Measurements from ENCODE around the gene NEDD4L.
A peak's percentile ranks its signal among the peaks of the same experiment; 100 is the strongest.

The NEDD4L gene

DNA sequence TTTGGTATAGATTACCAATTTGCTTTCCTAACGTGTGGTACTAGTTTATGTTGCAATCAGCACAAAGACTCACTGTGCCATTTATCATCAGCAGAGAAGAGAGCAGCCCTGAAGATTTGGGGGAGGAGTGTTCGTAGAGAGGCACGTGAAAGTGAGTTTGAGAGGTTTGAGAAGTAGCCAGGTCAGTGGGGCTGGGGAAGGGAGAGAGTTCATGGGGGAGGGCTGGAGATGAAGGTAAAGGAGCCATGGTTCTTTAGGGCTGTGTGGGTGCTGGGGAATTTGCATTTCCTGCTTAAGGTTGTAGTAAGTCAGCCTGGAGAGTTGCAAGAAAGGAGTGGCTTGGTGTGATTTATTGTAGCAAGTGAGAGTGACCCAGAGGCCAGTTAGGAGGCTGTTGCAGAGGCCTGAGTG, 172.1 kb downstream of the NEDD4L start:
- no peak for DNase-seq

DNA sequence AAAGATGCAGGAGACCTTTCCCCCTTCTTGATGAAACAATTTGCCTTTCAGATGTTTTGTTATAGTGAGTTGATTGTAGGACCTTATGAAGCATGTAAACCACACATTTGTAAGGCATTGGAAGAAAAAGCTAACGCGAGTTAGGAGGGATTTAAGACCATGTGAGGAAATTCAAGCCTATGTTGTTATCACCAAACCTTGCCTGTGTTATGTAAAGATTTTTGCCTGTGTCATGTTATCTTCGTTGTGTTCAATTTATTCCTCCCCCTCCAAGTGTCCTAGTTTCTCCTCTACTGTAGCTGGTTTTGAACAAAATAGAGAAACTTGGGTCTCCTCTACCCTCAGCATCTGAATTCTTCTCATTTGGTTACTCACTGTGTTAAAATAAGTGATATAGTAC, 173.0 kb downstream of the NEDD4L start:
- no peak for DNase-seq

DNA sequence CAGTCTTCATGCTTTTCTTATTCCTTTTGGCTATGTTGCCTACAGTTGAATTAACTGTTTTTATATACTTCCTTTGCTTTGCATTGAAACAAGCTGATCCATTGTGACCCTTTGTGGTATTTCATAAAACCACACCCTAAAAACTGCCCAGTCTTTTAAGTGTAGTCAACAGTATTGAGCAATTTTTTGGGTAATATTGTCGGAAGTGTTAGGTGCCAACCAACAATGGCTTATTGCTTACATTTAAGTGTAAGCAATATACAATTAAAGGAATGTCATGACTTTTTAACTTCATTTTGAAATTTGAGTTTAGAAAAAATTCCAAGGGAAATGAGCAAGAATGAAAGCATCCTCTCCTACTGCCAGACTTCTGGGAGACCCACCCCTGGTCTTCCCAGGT, 174.1 kb downstream of the NEDD4L start:
- DNase-seq = no peak

DNA sequence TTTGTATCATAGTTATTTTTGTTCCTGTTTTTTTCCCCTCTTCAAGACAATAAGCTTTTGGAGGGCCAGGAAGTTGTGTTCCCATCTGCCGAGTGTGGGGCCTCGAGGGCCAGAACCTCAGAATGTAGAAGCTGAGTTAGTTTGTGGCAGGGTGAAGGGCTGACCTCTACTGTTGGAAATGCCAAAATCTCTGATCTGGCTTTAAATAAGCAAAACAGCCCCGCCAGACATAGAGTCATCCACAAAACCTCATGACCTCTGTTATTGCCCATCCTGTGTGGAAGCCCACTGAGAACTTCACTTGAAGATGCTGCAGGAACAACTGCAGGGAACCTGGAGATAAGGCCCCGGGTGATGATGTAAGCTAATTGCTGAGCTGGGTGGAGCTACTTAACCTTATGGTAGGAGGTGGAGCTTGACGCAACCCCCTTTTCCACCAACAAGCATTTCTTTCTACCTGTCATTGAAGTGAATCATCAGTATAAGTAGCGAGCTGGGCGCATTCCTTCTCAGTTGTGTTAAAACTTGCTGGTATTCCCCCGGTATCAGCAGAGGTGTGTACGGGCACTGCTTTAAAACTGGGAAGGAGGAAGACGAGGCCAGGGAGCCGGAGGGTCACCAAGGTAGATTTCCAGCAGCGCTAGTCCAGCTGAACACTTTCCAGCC, 177.2 kb downstream of the NEDD4L start:
- peak; percentile 38 for DNase-seq

DNA sequence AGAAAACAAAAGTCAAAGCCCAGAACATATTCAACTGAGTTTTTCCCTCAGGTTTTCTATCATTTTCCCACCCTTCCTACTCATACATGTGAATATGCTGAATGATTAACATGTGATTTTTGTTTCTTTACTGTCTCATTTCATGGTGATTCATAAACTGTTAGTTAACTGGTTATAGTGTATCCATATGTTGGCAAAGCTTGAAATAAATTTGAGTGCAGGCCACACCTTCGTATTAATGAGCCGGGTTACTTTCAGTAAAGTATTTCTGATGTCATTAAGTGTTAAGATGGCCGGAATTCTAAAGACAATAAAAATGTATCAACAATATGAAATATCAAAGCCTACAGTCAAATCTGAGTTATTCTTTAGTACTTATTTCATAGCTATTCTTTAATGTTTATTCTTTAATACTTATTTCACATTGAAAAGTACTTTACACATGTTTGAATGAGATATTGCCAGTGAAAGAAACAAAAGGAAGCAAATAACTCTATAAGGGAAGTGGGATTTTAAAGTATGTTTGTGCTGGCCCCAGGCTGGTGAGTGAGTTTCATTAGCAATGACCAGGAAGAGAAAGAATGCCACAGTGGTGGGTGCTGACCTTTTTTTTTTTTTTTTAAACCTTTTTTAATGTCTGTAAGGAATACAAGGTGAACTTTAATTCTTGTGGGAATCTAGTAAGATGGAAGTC, 178.6 kb downstream of the NEDD4L start:
- peak; percentile 12 for DNase-seq

DNA sequence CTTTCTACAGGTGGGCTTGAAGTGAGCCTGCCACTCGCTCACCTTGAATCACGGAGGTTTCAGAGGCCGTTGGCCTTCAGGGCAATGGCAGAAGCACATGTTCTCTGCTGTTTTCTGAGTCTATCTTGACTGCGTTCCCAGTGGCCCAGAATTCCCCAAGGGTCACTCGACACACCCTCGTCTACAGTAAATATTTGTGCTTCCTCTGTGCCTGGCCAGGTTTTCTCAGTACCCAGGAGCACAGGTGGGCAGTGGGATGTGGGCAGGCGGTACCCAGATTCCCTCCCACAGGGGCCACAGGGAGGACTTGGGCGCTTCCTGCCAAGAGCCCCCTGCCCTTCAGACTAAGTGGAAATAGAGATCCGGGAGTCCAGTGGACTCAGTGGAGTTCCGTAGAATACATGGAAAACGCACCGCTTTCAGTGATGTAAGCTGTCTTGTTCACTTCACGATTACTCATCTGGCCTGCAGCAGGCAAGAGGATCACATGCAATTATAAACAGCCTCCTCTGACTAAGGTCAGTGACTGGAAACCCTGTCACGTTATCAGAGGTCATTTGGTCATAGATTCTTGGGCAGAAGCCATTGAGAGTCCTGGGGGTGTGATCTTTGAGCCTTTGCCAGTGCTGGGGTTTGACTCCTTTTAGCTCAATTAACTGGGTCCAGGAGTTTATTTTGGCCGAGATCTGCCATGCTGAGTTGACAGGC, 179.8 kb downstream of the NEDD4L start:
- DNase-seq = peak; percentile 38

DNA sequence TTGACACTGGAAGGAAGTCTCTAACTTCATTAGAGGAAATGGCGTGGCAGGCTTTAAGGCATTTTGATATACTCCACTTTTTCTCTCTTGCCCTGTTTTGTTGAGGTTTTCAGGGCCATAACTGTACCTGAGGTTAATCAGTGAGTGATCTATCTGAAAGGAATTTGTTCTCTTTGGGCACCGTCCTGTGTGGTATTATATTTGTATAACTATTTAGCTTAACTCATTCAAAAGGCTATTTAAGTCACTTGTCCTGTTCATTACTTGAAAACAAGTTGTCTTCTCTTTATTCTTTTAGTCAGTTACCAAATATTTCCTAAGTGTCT, 180.4 kb downstream of the NEDD4L start:
- no peak for DNase-seq

DNA sequence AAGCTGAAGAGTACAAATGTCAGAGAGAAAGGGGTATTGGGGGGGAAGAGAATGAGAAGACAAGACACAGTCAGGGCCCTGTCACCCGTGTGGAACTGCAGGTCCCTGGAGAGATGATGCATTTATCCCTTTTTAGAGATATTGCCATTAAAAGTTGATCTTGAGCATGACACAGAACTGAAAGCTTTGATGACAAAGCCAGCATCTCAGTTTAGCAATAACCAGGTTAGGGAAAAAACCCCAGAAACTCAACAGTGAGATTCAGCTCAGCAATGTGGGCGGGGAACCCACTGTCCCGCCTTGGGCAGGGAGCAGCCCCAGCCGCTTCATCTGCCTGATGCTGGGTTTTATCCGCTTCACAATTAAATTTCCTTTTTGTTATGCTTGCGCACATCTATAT, 181.1 kb downstream of the NEDD4L start:
- no peak for DNase-seq

DNA sequence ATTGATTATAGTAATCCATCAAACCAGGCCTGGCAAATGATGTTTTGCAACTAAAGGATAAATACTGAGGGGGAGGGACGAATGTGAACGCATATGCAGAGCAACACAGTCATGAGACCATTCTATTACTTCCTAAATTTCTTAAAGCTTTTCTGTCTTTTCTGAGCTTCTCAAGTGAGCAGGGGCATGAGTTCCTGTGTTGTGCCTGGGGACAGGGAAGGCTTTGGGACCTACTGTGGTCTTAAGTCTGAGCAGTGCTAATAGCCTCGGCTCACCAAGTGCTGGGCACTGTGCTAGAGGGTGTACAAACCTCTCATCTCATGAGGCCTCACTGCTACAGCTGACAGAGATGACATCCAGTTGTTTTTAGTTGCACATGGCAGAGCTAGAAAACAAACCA, 182.4 kb downstream of the NEDD4L start:
- DNase-seq = no peak

DNA sequence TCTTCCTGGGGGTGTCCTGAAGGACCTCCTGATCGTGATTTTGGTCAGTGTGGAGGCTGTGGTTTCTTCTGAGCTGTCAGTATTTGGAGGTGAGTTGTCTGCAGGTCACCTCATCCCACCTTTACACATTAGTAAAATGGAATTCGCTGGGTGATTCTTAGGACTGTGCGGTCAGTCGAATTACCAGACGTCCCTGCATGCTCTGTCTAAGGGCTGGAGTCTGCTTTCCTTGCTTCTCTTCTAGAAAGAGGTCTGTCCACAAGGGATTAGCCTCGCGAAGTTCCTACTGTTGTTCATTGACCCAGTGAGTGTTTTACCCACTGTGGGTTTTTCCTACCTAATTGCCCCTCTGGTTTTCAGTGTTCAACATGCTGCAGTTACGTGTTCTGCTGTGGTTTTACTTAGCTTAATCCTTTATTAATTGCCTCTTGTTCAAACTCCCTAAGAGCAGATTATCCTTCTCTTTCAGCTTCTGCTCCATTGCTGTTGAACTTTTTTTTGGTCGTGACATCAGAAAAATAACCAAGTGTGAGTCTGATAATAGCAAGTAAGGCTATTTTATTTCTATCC, 183.4 kb downstream of the NEDD4L start:
- no peak for DNase-seq

DNA sequence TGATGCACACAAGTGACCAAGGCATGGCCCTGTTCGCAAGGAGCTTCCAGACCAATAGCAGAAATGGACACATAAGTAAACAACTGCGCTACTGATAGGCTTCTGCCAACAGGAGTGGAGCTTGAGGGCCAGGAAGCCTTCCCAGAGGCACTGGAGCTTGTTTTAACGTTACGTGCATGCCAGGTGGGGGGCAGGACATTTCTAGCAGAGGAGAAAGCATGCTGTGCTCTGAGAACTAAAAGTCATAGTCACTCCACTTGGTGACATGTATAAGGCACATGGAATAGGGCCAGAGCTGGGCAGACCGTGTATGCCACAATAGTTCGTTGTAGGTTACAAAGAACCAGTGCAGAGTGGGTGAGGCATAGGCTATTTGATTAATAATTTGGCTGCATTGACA, 184.2 kb downstream of the NEDD4L start:
- no peak for DNase-seq

DNA sequence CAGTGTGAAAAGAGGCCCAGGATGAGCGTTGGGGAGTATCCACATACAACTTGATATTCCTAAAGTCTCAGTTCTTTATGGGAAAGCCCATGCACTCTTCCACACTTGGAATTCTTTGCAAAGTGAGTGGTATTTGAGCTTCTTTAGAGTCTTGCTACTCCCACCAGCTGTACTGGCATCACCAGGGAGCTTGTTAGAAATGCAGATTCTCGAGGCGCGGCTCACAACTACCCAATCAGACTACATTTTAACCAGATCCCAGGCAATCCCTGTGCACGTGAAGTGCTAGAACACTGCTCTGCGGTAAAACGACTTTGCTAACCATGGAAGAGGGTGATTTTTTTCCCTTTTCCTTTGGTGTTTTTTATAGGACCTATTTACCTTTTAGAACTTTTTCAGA, 184.7 kb downstream of the NEDD4L start:
- DNase-seq = no peak

DNA sequence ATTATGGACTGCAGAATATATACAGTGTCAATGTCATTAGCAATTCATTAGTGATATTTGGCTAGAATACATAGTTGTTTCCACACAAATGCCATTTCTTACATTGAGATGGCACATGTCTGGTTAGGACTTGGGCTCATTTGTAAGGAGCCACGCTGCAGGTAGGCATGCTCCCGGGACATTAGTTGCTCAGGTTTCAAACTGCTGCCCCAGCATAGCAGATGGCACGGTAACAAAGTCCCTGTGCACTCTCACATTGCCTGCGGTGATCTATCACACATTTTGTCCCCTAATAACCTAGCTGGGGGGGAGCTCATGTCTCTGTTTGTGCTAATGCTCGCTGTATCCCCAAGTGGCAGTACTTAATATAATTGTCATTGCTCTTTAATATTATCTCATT, 185.1 kb downstream of the NEDD4L start:
- DNase-seq = no peak

DNA sequence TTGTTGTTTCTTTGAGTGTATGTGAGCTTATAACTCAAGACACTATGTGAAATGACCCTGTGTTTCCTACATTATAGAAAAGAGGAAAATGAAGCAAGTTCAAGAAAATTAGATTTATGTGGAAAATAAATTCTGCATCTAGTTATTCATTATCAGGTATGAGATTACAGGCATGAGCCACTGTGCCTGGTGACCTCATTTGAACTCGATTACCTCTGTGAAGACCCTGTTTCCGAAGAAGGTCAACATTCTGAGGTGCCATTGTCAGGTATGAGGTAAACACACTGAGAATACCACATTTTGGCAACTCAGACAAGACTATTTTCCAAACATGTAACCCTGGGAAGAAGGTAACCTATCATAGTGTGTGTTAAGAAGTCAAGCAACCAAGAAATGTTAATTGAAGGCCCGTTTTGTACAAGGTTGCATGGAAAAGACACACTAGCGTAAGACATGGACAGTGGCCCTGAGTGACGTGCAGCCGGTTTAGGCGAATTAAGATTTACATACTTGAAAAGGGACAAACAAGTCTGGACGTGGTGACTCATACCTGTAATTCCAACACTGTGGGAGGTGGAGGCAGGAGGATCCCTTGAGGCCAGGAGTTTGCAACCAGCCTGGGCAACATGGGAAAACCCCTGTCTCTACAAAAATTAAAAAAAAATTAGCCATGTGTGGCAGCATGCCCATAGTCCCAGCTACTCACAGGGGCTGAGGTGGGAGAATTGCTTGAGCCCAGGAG, 186.6 kb downstream of the NEDD4L start:
- no peak for DNase-seq

DNA sequence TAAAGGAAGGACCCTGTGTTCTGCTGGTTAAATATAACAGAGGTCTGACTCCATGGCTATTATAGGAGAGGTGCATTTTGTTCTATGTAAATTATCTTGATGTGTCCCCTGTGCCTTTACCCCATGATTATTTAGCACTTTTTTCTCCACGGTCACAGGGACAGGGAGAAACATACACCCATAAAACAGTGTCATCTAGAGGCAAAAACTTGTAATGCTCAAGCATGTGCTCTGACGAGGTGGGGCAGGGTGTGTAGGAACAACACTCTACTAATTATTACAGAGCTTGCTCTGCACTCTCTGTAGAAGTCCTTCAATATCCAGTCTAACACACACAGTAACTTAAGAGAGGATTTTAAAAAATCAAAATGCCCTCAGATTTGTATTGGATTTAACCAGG, 187.9 kb downstream of the NEDD4L start:
- peak; percentile 16 for DNase-seq

DNA sequence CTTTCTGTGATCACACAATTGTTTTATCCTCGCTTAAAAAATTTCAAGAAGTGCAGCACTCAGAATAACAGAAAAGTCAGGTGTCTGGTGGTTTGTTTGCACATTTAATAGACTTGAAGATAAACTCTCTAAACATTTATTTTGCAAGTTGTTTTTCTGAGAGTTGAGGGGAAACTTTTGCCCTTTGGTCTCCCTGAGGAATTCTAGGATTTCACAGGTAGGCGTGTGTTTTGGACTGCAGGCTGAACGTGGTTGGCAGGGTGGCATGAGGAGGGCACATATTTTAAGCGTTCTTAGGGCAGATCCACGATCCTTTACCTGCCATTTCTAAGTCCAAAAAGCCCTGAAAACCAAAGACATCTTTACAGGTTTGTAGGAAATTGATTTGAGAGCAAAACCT, 188.6 kb downstream of the NEDD4L start:
- DNase-seq = no peak

DNA sequence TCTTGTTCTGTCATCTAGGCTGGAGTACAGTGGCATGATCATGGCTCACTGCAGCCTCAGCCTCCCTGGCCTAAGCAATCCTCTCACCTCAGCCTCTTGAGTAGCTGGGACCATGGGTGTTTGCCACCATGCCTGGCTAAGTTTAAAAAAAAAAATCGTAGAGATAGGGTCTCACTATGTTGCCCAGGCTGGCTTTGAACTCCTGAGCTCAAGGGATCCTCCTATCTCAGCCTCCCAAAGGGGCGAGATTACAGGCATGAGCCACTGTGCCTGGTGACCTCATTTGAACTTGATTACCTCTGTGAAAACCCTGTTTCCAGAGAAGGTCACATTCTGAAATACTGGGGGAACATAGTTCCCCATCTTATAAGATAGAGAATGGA, 190.3 kb downstream of the NEDD4L start:
- DNase-seq = no peak

DNA sequence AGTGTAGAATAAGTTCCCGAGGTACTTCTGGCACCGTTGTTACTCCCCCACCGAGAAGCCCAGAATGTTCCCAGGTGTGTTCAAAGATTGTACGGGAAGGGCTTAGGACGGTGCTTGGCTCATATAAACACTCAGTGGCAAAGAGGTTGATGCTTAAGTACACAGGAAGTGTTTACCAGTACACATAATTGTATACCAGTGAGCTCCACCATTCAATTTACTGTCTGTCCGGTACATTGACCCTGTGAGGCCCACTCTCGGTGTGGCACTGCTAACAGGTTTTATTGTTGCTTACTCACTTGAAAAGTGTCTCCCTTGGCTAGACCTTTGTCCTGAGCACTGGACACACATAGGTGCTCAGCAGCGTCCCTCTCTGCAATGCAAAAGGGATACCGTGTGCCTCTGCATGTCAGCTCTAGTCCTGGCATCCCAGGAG, 191.0 kb downstream of the NEDD4L start:
- DNase-seq = no peak

DNA sequence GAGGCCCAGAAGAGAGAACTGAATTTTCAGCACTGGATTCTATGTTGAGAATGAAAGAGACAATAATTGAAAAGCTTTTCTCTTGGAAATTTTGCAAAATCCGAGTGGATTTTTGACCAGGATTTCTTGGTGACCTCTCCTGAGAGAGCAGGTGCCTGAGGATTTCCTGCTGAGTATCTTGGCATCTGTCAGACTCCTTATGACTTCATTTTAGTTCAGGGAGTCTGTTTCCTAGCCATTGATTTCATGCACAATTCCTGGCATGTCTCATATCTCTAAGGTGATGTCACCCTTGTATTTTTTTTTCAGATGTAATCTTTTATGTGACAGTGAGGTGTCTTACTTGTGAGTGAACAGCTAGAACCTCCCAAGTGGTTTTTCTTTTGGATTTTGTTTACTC, 195.9 kb downstream of the NEDD4L start:
- no peak for DNase-seq

DNA sequence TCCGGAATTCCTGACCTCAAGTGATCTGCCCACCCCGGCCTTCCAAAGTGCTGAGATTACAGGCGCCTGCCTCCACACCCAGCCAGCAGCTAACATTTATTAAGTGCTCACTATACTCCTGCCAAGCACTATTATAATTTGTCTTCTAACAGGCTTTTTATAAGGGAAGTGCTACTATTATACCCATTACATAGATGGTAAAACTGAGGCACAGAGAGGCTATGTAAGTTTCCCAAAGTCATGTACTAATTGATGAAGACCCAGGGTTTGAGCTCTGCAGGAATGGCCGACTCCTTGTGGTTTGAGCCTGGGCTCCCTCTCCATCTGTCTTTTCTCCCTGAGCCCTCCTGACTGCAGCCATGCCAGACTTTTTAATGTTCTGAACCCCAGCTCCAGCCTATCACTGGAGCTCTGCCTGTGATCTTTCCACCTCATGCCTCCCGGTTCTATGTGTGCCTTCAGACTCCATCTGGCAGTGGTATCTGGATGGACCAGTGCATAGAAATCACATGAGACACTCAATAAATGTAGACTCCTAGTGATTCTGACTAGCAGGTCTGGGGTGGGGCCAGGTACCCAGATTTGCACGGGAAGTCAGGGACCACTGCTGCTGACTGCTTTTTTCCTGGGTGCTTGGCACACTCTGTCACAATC, 197.1 kb downstream of the NEDD4L start:
- DNase-seq = no peak

DNA sequence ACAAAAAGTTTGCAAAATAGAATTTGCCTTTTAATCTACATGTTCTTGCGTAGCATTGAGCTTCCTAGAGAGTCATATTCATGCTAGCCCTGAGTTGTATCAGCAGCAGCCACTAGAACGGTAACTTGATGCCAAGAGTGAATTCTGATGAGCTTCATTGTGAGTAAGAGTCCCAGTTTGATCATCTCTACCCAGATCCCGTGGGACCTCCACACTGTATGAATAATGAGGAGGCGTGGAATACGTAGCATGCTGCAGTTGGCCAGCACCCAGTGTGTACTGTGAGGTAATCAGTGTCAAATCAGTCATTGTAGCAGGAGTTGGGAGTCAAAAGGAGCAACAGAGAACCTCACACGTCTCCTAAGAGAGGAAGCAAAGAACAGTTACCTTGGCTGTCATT, 197.9 kb downstream of the NEDD4L start:
- no peak for DNase-seq

DNA sequence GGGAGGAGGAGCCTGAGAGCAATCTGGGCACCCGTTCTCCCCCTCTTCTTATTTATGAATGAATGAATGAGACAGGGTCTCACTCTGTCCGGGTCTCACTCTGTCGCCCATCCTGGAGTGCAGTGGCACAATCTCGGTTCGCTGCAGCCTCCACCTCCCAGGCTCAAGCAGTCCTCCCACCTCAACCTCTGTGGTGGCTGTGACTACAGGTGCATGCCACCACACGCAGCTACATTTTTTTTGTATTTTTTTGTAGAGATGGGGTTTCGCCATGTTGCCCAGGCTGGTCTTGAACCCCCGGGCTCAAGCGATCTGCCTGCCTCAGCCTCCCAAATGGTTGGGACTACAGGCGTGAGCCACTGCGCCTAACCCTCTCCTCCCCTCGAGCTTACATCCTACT, 198.4 kb downstream of the NEDD4L start:
- no peak for DNase-seq

DNA sequence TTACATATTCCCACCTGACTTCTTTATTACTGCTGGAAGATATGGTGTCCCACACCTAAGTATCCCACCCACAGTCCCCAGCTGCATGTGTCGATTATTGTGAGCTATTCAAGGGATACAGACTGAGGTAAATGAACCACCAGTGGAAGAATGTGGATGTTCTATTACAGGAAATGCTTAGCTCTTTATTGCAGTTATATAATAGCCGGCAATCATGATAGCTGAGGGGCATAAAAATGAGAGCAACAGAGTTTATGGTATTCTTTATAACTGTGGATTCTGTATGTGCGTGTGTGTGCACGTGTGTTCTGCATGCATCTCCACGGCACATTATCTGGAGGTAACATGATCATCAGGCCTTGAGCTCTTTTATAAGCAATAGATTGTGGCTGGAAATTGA, 198.9 kb downstream of the NEDD4L start:
- no peak for DNase-seq

Data from RPMI8226 (cell line).